T-helper 2 cell treated with Interferon-gamma antibody and Interleukin-4, amounts not matched to agents 100 ng/mL and 5 ng/mL, for 36 hours (primary cell): ENCODE measurements around the gene FSD1L. TPM values are rescaled to one million over a fixed set of nuclear protein-coding genes. Genes with fewer than 3 reads are reported as not detected.

Experiments
- intact Hi-C: fragments of 100-400 bp; cut with micrococcal nuclease; formaldehyde crosslinking; loops from one replicate; pipeline ENCODE4 v1.15.1; 2023
- total RNA-seq: library from RNA; stranded (reverse); gene quantifications from 2 replicates; pipeline ENCODE4 v1.2.3, GENCODE V29; 2022

Gene FSD1L
- total RNA-seq, 1 donor from 2014 or later: 5.2 TPM

DNA sequence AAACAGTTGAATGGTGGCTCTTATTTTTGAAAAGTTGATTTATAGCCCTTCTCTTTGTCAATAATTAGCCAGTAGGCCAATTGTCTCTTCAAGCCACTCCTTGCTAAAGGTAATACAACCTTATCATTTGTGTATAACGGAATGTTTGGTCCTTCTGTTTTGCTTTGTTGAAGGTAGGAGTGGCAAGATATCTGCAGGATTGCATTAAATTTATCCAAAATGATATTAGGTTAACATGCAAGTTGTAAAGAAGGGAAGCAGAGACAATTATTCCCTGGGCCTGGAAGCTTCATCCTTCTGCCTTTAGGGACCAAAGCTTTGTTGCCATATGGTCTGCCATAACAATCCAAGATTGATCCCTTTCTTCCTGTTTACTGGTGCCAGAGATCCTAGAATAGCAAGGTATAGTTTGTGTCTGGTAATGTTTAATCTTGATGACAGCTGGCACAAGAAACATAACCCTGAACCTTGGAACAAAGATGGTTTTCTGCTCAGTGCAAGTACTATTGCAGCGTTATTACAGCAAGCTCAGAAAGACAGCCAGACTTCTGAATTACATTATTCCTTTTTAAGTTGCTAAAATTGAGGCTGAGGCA, 15.5 kb upstream of the FSD1L start:
- intact Hi-C loops: no loop called here

DNA sequence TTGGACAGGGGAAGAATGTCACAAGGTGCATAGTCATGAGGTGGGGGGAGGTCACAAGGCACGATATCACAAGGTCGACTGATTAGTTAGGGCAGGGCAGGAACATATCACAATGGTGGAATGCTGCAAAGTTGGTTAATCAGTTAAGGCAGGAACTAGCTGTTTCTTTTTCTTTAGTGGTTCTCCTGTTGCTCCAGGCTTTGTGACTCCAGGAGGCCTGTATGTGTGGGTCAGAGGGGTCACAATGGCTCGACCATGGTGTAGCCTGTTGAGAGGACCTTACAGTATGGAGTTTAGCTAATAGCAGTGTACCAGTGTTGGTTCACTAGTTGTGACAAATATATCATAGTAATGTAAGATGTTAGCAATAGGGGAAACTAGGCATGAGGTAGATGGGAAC, 12.4 kb upstream of the FSD1L start:
- intact Hi-C loops: no loop called here

DNA sequence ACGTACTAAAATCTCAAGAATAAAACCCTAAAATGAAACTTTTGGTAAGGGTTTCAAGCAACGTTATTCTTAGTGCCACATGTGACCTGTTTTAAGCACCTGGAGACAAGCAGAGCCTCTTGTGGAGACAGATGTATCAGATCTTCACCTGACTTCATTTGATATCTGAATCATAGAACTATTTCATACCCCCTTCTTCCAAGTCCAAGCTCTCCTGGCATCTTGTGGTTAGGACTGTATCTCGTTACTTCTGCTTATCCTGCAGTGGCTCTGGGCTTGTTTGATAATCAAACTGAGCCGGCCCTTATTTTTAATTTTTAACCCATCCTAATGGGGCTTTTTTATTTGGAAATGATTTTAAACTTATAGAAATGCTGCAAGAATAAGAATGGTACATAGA, 11.1 kb upstream of the FSD1L start:
- intact Hi-C loops: no loop called here

DNA sequence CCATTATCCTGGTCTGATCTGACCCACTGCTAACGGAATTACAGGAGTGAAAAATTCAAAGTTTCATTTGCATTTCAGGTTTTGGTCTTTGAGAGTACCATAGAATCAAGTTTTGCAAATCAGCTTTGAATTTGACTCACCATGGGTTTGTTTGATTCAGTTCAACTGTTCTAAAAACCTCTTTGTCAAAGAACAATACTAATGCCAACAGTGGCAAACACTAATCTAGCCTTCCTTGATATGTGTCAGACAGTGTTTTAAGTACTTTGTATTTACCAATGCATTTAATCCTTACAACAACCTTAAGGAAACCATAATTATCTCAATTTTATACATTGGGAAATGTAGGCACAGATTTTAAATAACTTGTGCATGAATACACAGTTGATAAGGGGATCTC, 10.1 kb upstream of the FSD1L start:
- intact Hi-C loops: no loop called here

DNA sequence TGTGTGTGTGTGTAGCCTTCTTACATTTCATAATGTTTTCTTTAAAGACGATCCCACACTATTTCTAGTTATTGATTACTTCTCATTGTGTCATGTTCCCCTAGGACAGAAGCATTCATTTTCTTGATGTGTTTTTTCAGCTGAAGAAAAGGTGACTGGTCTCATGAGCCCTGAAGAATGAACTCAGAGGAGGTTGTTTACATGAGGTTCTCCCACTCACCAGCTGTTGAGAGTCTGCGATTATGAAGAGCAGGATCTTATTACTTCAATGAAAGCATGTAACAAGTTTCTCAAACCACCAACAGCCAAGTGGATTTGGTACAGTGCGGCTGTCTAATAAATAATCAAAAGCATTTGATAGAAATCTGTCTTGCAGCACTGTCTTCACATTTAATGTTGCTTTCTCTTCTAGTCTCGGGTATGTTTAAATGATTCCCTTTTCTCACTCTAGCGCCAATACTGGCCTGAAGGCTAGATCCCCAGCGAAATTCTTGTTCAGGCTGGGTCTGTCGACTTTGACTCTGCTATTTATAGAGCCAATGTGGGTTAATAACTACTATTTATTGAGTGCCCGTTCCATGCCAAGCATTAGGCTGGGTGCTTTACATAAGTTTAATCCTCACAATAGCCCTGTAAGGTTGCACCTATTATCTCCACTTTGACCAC, 9.6 kb upstream of the FSD1L start:
- intact Hi-C loops: no loop called here

DNA sequence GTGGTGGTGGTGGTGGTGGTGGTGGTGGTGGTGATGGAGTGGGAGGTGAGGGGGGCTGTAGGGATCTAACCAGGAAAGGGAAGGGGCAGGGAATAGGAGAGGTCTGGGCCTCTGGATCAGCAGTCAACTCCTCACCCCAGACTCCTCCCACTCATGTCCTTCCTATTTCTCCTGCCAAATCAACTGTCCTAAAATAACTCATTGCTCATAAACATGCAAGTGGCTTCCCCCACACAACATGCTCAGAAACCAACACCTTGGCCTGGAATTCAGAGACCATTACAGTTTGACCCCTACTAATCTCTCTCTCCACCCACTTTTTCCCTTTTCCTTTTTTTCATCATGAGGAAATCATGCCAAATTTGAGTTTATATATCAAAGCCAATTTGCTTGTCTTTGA, 8.4 kb upstream of the FSD1L start:
- intact Hi-C loops: no loop called here

DNA sequence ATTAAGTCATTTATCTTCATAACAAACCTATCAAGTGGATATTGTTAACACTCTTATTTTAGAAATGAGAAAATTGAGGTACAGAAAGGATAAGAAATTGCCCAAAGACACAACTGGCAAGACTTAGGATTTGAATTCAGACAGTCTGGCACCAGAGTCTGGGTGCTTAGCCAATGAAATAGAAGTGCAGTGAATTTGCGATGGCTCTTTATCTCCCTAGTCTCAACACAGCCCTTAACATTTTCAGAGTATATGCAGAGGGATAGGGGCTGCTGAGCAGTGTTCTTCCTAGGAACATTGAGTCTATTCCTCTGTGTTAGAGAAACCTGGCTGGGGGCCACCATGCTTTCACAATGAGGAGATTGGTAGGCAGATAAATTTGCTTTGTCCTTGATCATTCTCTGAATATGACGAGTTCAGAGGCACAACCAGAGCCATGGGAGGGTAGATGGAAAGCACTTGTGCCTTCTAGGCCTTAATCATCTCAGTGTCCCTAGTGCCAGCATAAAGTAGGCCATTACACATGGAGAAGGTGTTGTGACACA, 6.1 kb upstream of the FSD1L start:
- intact Hi-C loops: no loop called here

DNA sequence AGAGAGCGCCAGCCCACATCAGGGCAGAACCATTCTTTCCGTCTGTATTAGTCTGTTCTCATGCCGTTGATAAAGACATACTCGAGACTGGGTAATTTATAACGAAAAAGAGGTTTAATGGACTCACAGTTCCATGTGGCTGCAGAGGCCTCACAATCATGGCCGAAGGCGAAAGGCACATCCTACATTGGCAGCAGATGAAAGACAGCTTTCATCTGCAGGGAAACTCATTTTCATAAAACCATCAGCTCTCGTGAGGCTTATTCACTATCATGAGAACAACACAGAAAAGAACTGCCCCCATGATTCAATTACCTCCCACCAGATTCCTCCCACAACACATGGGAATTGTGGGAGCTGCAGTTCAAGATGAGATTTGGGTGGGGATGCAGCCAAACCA, 4.7 kb upstream of the FSD1L start:
- intact Hi-C loops: no loop called here

DNA sequence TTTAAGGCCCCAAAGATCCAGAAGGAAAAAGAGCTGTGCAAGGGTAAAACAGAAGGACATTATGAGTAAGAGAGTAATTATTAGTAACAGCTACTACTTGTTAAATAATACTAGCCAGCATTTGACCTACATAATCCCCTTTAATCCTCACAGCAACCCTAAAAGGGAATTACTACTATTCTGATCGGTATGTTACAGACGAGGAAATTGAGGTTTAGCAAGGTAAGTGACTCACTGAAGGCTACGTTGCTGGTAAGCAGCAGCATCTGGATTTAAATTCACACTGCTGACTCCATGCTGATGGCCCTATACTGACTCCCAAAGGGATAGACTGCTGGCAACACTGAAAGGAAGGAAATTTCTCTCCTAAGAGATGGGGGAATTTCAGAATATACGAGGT, 3.7 kb upstream of the FSD1L start:
- intact Hi-C loops: no loop called here

DNA sequence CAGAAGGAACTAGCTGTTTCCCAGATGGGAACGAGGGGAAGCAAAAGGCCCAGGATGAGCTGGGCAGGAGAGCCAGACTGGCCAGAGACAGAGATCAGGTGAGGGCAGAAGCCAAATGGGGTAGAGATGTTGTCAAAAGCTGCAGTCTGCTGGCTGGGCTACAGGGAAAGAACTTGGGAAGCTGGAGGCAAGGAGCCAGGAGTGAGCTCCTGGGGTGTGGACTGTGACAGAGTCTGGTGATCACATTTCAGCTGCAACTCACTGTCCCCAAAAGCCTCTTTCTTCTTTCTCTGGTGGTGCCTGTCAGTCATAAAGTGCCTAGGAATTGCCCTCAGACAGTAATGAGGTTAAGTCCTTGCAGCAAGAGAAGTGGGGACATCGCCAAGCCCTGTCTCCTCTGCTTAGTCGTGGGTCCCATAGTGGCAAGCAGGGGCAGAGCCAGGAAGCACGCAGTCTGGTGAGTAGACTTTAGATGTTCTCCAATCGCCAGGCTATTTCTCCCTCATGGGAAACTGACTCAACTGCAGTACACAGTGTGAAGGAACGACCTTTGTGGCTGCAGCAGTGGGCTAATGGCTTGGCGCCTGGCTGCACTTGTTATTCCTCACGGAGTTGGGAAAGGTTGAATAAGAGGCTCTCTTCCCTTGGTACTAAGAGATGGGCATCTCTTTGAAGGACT, 2.5 kb upstream of the FSD1L start:
- intact Hi-C loops: loop anchor here (5.0 kb wide), 1 partner anchor 38 kb away; no protein-coding TSS in a partner anchor

DNA sequence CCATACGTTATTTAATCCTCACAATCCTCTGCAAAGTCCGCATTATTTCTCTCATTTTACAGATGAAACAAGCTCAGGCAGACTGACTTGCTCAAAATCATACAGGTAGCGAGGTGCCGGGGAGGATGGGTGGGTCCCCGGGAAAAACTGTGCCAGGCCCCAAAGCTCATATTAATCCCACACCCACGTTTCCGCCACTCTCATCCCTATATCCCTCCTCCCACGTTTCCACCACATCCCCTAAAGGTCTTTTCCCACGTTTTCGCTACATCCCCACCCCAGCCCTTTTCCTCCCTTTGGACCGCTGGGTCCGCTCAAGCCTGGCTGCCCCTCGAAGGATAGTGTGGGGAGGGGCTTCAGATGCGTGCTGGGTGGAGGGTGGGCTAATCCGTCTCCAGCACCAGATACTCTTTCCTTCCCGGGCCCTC, 434 bp upstream of the FSD1L start:
- intact Hi-C loops: loop anchor here (1.0 to 5.0 kb wide), 2 partner anchors 40 to 247 kb away; partner anchors contain the start of gene TMEM38B

DNA sequence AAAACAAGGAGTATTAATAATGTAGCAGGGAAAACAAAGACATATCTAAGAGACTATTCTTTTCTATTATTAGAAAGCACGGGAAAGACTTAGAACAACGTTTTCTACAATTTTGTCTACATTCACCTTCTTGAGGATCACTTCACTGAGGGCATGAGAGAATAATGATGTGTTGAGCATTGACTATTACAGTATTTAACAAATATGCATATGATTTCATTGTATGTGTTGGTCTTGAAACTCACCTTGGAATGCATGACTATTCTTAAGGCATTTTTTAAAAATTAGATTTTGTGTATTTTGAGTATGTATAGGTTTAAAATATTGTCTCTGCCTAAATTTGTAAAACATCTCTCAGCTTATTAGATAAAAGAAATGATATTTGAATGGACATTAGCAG, 1.2 kb downstream of the FSD1L start:
- intact Hi-C loops: loop anchor here (2.0 to 5.0 kb wide), 2 partner anchors 42 to 110 kb away; partner anchors contain the start of gene FKTN

DNA sequence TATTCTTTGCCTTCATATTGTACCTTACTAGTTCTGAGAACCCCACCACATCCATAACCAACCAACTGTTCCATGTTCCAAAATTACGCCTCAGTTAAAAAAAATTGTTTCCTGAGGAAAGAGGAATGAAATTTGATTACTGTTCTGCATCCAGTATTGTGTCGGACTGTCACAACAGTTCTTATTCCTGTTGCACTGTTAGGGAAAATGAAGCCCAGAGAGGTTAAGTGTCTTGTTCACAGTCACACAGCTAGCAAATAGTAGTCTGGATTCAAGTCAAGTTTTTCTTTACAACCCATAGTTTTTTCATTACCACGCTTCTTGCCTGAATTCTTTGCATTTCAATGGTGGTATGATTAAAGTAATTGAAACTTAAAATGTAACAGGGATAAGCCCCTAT, 4.4 kb downstream of the FSD1L start:
- intact Hi-C loops: no loop called here

DNA sequence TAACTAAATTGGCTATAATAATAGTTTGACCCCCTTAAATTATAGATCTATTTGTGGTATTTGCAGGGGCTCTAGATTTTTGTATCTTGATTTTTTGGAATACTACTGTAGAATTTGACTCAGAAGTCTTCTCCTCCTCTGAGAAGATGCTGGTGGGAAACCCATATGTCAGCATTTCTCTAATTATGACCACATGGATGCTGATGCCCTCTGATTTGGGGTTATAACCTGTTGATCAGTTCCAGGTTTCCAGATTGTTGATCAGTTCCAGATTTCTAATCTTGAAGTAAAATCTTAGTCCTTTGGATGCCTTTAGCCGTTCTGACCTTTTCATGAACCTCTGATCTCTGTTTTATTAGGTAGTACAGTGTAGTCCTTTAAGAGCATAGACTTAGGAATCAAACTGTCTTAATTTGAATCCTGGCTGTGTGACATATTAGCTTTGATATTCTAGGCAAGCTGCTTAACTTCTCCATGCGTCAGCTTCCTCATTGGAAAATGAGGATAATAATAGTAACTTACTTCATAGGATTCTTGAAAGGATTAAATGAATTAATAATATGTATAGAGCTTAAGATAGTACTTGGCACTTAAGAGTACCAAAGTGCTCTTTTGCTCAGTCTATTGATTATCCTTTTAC, 8.1 kb downstream of the FSD1L start:
- intact Hi-C loops: no loop called here

DNA sequence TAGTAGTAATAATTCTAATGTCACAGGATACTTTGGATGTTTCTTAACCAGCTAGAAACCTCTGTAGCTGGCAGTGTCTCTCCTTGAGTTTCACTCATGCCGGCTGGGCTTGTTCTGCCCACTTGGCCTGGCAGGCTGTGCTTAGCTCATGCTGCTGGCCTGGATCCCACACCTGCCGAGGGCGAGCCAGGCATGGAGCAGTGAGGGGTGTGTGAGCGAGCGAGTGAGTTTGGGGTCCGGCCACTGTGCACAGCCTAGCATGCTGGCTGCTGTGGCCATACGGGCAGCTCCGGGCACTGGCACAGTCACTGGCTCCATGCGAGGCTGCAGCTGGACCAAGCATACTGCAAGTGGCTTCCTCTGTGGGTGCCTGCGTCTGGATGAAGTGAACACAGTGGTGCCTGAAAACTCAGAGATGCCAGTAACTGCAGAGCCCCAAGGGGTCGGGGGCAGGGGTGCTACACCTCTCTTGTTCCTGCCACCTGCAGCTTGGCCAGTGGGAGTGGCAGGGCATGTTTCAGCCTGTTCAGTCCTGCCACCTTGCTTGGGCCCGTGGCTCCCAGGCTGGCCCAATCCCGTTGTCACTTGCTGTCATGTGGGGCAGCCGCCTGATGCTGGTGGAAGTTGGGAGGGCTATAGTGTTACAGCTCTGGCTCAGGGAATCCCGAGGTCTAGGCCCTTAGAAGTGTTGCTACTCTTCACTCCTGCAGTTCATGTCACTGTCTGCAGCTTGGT, 9.9 kb downstream of the FSD1L start:
- intact Hi-C loops: no loop called here

DNA sequence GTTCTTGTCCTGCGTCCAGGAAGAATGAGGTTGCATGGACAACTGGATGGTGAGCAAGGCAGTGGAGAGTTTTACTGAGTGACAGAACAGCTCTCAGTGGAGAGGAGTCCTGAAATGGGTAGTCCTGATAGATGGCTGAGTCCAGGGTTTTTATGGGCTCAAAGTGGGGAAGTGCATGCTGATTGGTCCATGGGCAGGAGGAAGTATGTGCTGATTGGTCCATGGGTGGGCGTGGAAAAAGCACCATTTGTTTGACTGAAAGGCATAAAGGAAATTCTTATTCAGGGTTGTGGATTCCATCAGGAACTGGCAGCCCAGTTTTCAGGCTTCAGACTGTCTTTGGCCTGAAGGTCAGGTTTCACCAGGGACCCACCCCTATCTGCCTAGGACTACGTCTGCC, 10.6 kb downstream of the FSD1L start:
- intact Hi-C loops: no loop called here

DNA sequence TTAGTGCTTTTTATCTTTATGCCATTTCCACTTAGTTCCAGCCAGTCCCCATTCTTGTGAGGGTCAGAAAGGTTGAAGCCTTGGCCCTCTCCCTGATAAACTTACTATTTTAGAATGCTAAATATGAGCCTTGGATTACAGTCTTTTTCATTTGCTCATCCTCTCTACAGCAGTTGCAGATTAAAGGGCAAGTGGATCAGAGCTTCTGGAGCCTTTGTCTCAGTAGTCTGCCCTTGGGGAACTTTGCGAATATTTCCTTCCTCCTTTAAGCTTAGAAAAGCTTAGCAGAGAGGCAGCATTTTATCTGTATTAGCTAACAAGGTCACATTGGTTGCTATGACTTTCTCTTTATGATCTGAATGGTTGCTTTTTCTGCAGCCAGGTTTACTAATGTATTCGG, 11.5 kb downstream of the FSD1L start:
- intact Hi-C loops: no loop called here

DNA sequence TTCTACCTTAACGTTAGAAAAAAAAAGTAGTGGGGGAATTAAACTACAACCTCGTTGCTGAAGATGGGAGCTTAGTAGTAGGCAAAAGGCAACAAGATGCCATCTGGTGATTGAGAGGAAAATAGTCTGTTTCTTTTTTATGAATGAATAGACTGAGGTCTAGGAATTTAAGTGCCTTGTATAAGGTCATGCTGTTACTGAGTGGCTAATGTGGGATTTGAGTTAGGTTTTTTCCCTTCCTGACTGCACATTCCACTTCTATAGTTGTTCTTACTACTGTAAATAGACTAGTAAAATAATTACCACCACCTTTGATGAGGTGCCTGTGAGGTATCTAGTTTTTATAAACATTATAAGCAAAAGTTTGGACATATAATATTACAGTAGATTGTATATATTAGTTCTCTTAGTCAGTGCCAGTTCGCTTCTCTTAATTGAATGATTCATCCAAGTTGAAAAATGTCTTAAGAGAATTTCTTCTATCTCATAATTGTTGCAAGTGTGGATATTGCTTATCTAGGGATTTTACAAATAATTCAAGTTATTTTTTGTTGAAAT, 19.1 kb downstream of the FSD1L start:
- intact Hi-C loops: no loop called here

DNA sequence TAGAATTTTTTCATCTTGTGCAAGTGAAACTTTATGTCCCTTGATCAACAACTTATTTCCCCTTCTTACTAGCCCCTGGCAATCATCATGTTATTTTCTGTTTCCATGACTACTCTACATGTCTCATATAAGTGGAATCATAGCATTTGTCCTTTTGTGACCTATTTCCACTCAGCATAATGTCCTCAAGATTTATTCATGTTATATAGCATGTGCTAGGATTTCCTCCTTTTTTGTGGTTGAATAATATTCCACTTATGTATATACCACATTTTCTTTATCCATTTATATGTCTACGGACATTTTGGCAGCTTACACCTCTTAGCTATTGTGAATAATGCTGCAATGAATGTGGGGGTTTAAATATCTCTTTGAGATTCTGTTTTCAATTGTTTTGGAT, 21.0 kb downstream of the FSD1L start:
- intact Hi-C loops: no loop called here

DNA sequence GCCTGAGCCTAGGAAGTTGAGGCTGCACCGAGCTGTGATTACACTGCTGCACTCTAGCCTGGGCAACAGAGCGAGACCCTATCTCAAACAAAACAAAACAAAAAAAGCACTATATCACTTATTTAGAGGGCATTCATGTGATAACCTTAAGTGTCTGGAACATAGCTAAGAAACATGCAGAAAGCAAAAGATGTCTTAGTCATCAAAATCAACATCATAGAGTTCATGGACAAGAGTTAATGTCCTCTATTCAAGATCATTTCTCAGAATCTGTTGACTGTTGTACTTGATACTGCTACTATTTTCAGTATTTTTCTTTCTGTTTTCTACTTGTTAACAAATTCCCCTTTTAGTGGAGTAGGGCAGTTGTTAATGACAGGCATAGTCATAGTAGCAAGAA, 25.4 kb downstream of the FSD1L start:
- intact Hi-C loops: loop anchor here (10.0 kb wide), 1 partner anchor 48 kb away; no protein-coding TSS in a partner anchor

DNA sequence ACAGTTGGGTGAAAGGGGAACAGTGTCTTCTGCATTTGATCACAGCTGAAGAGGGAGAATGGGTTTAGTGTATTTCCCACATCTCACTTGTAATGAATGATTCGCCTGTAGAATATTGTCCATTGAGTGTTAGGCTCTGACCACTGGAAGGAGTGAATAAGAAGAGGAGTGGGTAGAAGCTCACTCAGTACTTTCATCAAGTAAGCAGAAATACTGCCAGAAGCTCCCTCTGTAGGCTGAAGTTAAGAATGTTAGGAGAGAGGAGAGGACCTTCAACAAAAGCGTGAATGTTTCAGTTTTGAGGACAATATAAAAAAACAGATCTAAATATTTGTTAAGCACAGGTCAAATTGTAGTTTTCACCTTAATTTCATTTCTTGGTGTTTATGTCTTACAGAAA, 27.5 kb downstream of the FSD1L start:
- intact Hi-C loops: loop anchor here (10.0 kb wide), 1 partner anchor 51 kb away; no protein-coding TSS in a partner anchor
